HUES48 (cell line): Measurements from ENCODE around the gene FAP.

Experiments
- H3K27ac ChIP-seq: one replicate; pipeline ENCODE4 v1.7.0; 2013; ENCODE audit warnings: low read depth, low read length, inconsistent platforms
- H3K27me3 ChIP-seq: 2 replicates; pipeline ENCODE4 v1.6.1; 2013; ENCODE audit warnings: mild to moderate bottlenecking, low read length; ENCODE audit not compliant: control insufficient read depth, insufficient read depth
- H3K36me3 ChIP-seq: 2 replicates; pipeline ENCODE4 v1.6.1; 2013; ENCODE audit warnings: low read length; ENCODE audit not compliant: control insufficient read depth, insufficient read depth
- H3K4me1 ChIP-seq: 2 replicates; pipeline ENCODE4 v1.6.1; 2013; ENCODE audit warnings: mild to moderate bottlenecking, low read length; ENCODE audit not compliant: control insufficient read depth, insufficient read depth
- H3K4me3 ChIP-seq: 2 replicates; pipeline ENCODE4 v1.5.1; 2013; ENCODE audit warnings: mild to moderate bottlenecking, low read depth, low read length
- H3K9ac ChIP-seq: 2 replicates; pipeline ENCODE4 v1.6.1; 2013; ENCODE audit warnings: mild to moderate bottlenecking, low read depth, low read length, moderate library complexity
- H3K9me3 ChIP-seq: 2 replicates; pipeline ENCODE4 v1.6.1; 2013; ENCODE audit warnings: low read length; ENCODE audit not compliant: control insufficient read depth, insufficient read depth

The FAP gene

DNA sequence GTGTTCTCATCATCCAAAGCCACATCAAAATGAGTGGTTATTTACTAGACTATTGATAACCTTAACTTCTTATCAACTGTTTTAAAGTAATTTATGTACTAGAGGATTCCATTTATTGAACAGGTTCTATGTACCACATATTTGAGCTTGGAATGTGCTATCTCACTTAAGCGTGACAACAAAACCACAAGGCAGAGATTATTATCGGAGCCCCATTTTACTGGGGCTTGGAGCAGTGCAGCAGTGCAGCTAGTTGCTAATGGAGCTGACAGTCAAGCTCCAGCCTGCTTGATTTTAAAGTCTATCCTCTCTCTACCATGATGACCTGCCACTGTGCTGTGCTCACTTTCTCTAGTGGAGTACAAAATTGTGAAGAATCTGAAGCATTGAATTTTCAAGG lies 115.8 kb downstream of the FAP start:
- H3K4me3 ChIP-seq: no peak overlapping the region
- H3K9ac ChIP-seq: no peak overlapping the region
- H3K9me3 ChIP-seq: no peaks in the 10 kb centered on the region
- no peak overlapping the region for H3K27ac ChIP-seq
- no peaks in the 10 kb centered on the region; the same call in 1 of the 2 replicates for H3K4me1 ChIP-seq
- H3K36me3 ChIP-seq: no peaks in the 10 kb centered on the region
- no peaks in the 10 kb centered on the region for H3K27me3 ChIP-seq

DNA sequence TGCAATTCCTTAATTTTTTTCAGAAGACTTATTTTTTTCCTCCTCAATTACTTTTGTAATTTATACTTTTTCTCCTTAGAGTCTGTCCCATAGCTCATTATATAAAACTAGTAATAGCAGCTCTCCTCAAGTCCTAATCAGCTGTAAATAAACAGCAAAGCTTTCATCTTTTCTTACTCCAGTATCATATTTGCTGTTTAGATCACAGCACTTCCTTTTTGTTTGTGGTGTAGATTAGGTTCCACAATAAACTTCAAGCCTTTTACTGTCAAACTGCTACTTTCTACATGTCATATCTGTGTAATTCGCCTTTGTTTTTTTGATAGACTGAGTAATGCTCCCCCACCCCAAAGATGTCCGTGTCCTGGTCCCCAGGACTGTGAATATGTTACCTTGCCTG lies 116.7 kb downstream of the FAP start:
- H3K36me3 ChIP-seq: no peaks in the 10 kb centered on the region
- H3K4me3 ChIP-seq: no peak overlapping the region
- H3K9ac ChIP-seq: no peak overlapping the region
- no peaks in the 10 kb centered on the region for H3K9me3 ChIP-seq
- H3K4me1 ChIP-seq: no peaks in the 10 kb centered on the region; the same call in 1 of the 2 replicates
- H3K27me3 ChIP-seq: no peaks in the 10 kb centered on the region
- H3K27ac ChIP-seq: no peak overlapping the region

DNA sequence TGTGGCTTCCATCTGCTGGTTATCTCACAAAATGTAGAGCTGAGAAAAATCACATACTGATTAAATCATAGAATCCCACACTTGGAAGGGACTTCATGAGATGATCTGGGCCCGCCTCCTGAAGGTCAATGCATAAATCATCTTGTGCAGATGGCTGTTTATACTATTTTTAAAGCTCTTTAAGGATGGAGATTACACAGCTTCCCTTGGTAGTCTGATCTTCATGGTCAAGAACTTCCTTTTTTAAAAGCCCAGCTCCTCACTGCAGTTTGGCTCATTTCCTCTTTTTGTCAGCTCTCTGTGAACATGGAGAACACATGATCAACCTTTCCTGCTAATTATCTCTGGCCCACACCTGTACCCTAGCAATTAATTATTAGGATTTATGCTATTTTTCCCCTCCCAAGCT lies 117.1 kb downstream of the FAP start:
- no peak overlapping the region for H3K27ac ChIP-seq
- no peaks in the 10 kb centered on the region for H3K36me3 ChIP-seq
- no peaks in the 10 kb centered on the region for H3K9me3 ChIP-seq
- H3K9ac ChIP-seq: no peak overlapping the region
- no peaks in the 10 kb centered on the region for H3K27me3 ChIP-seq
- H3K4me1 ChIP-seq: no peaks in the 10 kb centered on the region; the same call in 1 of the 2 replicates
- H3K4me3 ChIP-seq: no peak overlapping the region

DNA sequence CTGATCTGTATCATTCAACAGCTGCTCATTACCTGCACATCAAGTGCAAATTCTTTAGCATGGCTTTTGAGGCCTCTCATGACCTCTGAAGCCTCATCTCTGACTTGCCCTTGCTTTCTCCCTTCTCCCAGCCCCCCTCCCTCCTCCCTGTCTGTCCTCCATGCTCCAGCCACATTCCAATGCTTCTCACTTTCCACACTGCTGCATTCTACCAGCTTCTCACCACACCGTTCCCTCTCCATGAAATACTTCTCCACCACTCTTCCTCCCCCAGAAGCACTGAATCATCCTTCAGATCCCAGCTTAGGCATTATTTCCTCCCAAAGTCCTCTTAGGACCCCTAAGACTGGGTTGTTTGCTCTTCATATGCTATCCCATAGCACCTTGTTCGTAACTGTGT lies 118.1 kb downstream of the FAP start:
- no peaks in the 10 kb centered on the region; the same call in 1 of the 2 replicates for H3K4me1 ChIP-seq
- H3K9ac ChIP-seq: no peak overlapping the region
- no peak overlapping the region for H3K4me3 ChIP-seq
- no peaks in the 10 kb centered on the region for H3K9me3 ChIP-seq
- H3K27ac ChIP-seq: no peak overlapping the region
- H3K36me3 ChIP-seq: no peaks in the 10 kb centered on the region
- H3K27me3 ChIP-seq: no peaks in the 10 kb centered on the region

DNA sequence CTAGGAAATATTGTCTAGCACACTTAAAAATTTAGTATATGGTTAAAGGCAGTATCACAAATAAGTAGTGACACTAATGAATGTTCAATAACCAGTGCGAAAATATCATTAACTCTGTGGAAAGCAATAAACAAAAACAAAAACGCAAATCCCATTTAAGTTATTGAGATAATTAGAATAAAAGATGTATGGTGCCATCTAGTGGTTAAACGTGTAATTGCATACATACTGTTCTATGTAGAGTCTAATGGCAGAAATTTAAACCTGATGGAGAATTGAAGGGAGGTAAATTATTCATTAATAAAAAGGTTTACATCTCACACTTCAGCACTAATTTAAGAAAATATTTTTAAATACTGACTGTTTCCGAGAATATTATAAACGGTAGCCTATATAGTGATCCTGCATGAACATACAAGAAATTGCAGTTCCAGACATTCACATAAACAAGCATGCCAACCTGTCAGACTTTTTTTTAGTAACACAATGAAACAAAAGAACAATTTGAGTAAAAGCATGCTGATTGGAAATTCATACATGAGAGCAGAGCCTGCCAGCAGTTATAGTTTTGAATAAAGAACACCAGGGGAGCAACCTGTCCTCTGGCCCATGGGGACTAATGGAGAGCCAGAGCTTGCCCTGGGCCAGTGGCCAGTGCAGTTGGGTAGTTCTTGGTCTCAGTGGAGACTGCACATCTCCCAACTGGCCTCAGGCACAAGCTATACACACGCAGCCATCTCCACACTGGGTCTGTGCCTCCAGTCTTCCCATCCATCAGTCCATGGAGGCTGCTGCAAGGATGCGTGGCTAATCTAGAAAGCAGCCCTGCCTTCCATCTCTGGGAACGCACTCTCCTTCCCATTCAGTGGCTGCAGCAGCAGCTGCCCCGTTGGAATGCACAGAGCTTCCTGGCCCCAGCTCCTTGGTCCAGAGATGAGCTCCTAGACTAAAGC lies 119.2 kb downstream of the FAP start:
- Histone ChIP-seq H3K27ac (no peak overlapping the region), H3K4me3 (no peak overlapping the region), H3K9ac (no peak overlapping the region), H3K36me3 (no peaks in the 10 kb centered on the region), H3K27me3 (no peaks in the 10 kb centered on the region), H3K9me3 (no peaks in the 10 kb centered on the region), H3K4me1 (no peaks in the 10 kb centered on the region; the same call in 1 of the 2 replicates)
